Common myeloid progenitor, CD34-positive (primary cell): ENCODE data around the gene SNCAIP. TPM values are rescaled to one million over a fixed set of nuclear protein-coding genes. Genes with fewer than 3 reads are reported as not detected.

ENCODE experiments used
- CTCF ChIA-PET: fragments of 350-600 bp; sonication (Branson Sonifier 250); formaldehyde crosslinking; loops from one replicate; lab custom pipeline; 2021; ENCODE audit warnings: antibody characterized with exemption; lab: Charles Lee
- POLR2A ChIA-PET: fragments of 350-600 bp; sonication (Branson Sonifier 250); formaldehyde crosslinking; loops from one replicate; lab custom pipeline; 2021; ENCODE audit warnings: antibody characterized with exemption; lab: Charles Lee
- DNase-seq, 3 donors: peaks; one replicate each; pipeline versions ENCODE4 v3.0.0 to v3.0.0-alpha.2; 2013
- H3K27ac ChIP-seq, 2 experiments: 1 replicate in 1 of 2; 2 replicates in 1 of 2; pipeline ENCODE4 v1.7.0; 2013; ENCODE audit warnings: inconsistent platforms in 2 of 2, low read length in 2 of 2, mild to moderate bottlenecking in 2 of 2, low read depth in 1 of 2, moderate library complexity in 1 of 2; ENCODE audit not compliant: severe bottlenecking in 2 of 2, insufficient read depth in 1 of 2, poor library complexity in 1 of 2
- H3K27me3 ChIP-seq, 5 experiments: replicated peaks in 2 of 5; 1 replicate in 3 of 5; 2 replicates in 2 of 5; pipeline versions ENCODE4 v1.6.1 to v1.7.0; 2013; ENCODE audit warnings: low read length in 4 of 5, mild to moderate bottlenecking in 2 of 5, moderate library complexity in 2 of 5, inconsistent platforms in 1 of 5; ENCODE audit not compliant: insufficient read depth in 5 of 5, control insufficient read depth in 4 of 5
- H3K36me3 ChIP-seq, 4 experiments: 1 replicate in 2 of 4; 2 replicates in 2 of 4; pipeline versions ENCODE4 v1.6.1 to v1.7.0; 2013; ENCODE audit warnings: low read length in 3 of 4, control low read depth in 1 of 4, mild to moderate bottlenecking in 1 of 4; ENCODE audit not compliant: control insufficient read depth in 4 of 4, insufficient read depth in 4 of 4
- H3K4me1 ChIP-seq, 4 experiments: 1 replicate in 3 of 4; 2 replicates in 1 of 4; pipeline versions ENCODE4 v1.6.1 to v1.7.1; 2013; ENCODE audit warnings: low read length in 3 of 4, mild to moderate bottlenecking in 3 of 4, control low read depth in 1 of 4, inconsistent platforms in 1 of 4, moderate library complexity in 1 of 4; ENCODE audit not compliant: control insufficient read depth in 4 of 4, insufficient read depth in 4 of 4; ENCODE audit errors: control extremely low read depth in 1 of 4
- H3K4me3 ChIP-seq, 7 experiments: 1 replicate in 4 of 7; 2 replicates in 3 of 7; pipeline versions ENCODE4 v1.5.1 to v1.7.0; 2013; ENCODE audit warnings: mild to moderate bottlenecking in 7 of 7, low read length in 6 of 7, moderate library complexity in 6 of 7, inconsistent platforms in 2 of 7, low read depth in 2 of 7, control low read depth in 1 of 7; ENCODE audit not compliant: insufficient read depth in 4 of 7, control insufficient read depth in 1 of 7; ENCODE audit errors: extremely low read depth in 1 of 7
- H3K9me3 ChIP-seq, 5 experiments: 1 replicate in 4 of 5; 2 replicates in 1 of 5; pipeline versions ENCODE4 v1.6.1 to v1.7.1; 2013; ENCODE audit warnings: low read length in 4 of 5, mild to moderate bottlenecking in 2 of 5, inconsistent platforms in 1 of 5, low read depth in 1 of 5, moderate library complexity in 1 of 5; ENCODE audit not compliant: control insufficient read depth in 4 of 5, insufficient read depth in 2 of 5; ENCODE audit errors: control extremely low read depth in 1 of 5
- WGBS: methylation state at CpG from one replicate; pipeline ENCODE4 v1.1.5; 2013; ENCODE audit not compliant: insufficient coverage; 5-methylcytosine and 5-hydroxymethylcytosine counted together
- polyA plus RNA-seq: library from polyadenylated mRNA; unstranded; fragments of 120-200 nt; gene quantifications from one replicate; pipeline ENCODE4 v1.2.1, GENCODE V29; 2013

SNCAIP gene
- 0.26 TPM for polyA plus RNA-seq

- Histone ChIP-seq H3K27ac (no peak within 1 kb of the TSS), H3K36me3 (no peaks in the 10 kb centered on the region), H3K4me3 (peak within 1 kb of the TSS; percentile 12 to 84 (median 65)), H3K4me1 (peaks cover 7 to 20% (median 16%) of the 10 kb centered on the region in 4 experiments), H3K27me3 (peaks cover 8 to 72% (median 25%) of the 10 kb centered on the region in 5 experiments), H3K9me3 (peaks cover 0 to 1% (median 0%) of the 10 kb centered on the region in 5 experiments)
- DNase-seq = peak in 2 of 3 donors; percentile 37 to 57
- POLR2A ChIA-PET = no interaction called here
- 0% methylated on average over 69 of the region's 78 CpGs for WGBS
- CTCF ChIA-PET = interaction anchor here (1.0 kb wide), 1 partner anchor 104 kb away, joined by 3 read pairs; no protein-coding TSS in a partner anchor
These were observed at the start of gene SNCAIP for GRCh38 chr5:122311961-122312590. Gene SNCAIP (plus strand): TSS chr5:122312237. CDS start chr5:122391135, 78,898 bp downstream.

GRCh38 chr5:122263352-122264030, 48.5 kb upstream of the SNCAIP start:
- H3K27ac ChIP-seq = no peak overlapping the region
- H3K27me3 ChIP-seq = no peaks in the 10 kb centered on the region
- H3K36me3 ChIP-seq = no peaks in the 10 kb centered on the region
- H3K4me1 ChIP-seq = no peaks in the 10 kb centered on the region
- ChIA-PET CTCF (interaction anchor here (0.5 kb wide), 1 partner anchor 374 kb away, joined by 3 read pairs; no protein-coding TSS in a partner anchor), POLR2A (no interaction called here)
- H3K4me3 ChIP-seq = no peak overlapping the region
- no peak for DNase-seq
- peaks cover 0 to 2% (median 0%) of the 10 kb centered on the region in 5 experiments for H3K9me3 ChIP-seq

DNA sequence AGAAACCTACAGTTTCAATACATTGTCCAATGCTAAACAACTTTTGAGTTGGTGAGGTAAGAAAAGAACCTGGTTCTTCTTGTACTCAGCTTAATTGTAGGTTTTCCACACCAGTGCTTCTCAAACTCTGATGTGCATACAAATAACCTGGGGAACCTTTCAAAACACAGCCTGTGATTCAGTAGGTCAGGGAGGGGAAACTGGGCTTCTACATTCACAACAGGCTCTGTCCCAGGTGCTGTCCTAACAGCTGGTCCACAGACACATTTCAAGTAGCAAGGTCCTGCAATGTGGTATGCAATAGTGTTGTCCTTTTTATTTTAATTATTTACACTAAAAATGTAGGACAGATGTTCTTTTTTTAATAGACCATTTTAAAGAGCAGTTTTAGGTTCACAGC, 47.4 kb upstream of the SNCAIP start:
- H3K9me3 ChIP-seq = peaks cover 0 to 2% (median 0%) of the 10 kb centered on the region in 5 experiments
- no peaks in the 10 kb centered on the region for H3K27me3 ChIP-seq
- POLR2A ChIA-PET = no interaction called here
- H3K36me3 ChIP-seq = no peaks in the 10 kb centered on the region
- no peaks in the 10 kb centered on the region for H3K4me1 ChIP-seq
- DNase-seq = no peak
- CTCF ChIA-PET = no interaction called here
- H3K27ac ChIP-seq = no peak overlapping the region
- H3K4me3 ChIP-seq = no peak overlapping the region

GRCh38 chr5:122267185-122267584, 44.9 kb upstream of the SNCAIP start:
- no peak overlapping the region for H3K4me3 ChIP-seq
- H3K36me3 ChIP-seq = no peaks in the 10 kb centered on the region
- peaks cover 0 to 2% (median 0%) of the 10 kb centered on the region in 5 experiments for H3K9me3 ChIP-seq
- H3K4me1 ChIP-seq = no peaks in the 10 kb centered on the region
- no peak for DNase-seq
- ChIA-PET CTCF (no interaction called here), POLR2A (no interaction called here)
- 95% methylated on average over 5 of the region's 6 CpGs for WGBS
- no peaks in the 10 kb centered on the region for H3K27me3 ChIP-seq
- no peak overlapping the region for H3K27ac ChIP-seq

DNA sequence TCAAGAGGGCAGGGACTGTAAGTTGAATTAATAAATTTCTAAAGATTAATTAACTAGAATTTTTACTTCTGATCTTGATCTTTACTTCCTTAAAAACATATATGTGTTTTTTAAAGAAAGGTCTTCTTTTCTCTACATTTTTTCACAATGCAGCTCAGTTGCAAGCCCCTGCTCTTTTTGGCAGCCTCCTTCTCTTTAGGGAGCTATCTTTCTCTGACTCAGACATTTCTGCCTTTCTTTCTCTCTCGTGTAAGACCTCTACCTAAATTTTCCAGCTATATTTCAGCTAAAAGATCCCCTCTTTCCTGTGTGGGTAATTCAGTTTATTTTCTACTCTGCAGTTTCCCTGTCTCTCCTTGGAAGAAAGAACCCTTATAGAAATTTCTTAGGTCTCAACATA, 38.3 kb upstream of the SNCAIP start:
- ChIA-PET POLR2A (no interaction called here), CTCF (no interaction called here)
- Histone ChIP-seq H3K4me1 (no peaks in the 10 kb centered on the region), H3K9me3 (no peaks in the 10 kb centered on the region), H3K27ac (no peak overlapping the region), H3K36me3 (no peaks in the 10 kb centered on the region), H3K27me3 (no peaks in the 10 kb centered on the region), H3K4me3 (no peak overlapping the region)
- 83% methylated on average over 1 of the region's 1 CpG for WGBS
- no peak for DNase-seq

DNA sequence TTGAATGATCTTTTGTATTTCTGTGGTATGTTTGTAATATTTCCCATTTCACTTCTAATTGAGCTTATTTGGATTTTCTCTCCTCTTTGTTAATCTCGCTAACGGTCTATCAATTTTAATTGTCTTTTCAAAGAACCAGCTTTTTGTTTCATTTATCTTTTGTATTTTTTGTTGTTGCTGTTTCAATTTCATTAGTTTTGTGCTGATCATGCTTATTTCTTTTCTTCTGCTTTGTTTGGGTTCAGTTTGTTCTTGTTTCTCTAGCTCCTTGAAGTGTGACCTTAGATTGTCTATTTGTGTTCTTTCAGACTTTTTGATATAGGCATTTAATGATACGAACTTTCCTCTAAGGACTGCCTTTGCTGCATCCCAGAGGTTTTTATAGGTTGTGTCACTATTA, 28.4 kb upstream of the SNCAIP start:
- Histone ChIP-seq H3K27me3 (no peaks in the 10 kb centered on the region), H3K27ac (no peak overlapping the region), H3K36me3 (no peaks in the 10 kb centered on the region), H3K4me3 (no peak overlapping the region), H3K4me1 (no peaks in the 10 kb centered on the region), H3K9me3 (no peaks in the 10 kb centered on the region)
- ChIA-PET CTCF (interaction anchor here (0.9 kb wide), 1 partner anchor 19 kb away, joined by 4 read pairs; no protein-coding TSS in a partner anchor), POLR2A (no interaction called here)
- WGBS = no CpG with 5 or more reads among the region's 3 CpGs
- no peak for DNase-seq

- POLR2A ChIA-PET = no interaction called here
- Histone ChIP-seq H3K27ac (no peak overlapping the region), H3K4me3 (no peak overlapping the region), H3K27me3 (peaks cover 0 to 2% (median 0%) of the 10 kb centered on the region in 5 experiments), H3K9me3 (no peaks in the 10 kb centered on the region), H3K36me3 (no peaks in the 10 kb centered on the region), H3K4me1 (no peaks in the 10 kb centered on the region)
- WGBS = 97% methylated on average over 4 of the region's 4 CpGs
- CTCF ChIA-PET = no interaction called here
- no peak for DNase-seq
These were observed 25.5 kb upstream of the SNCAIP start for GRCh38 chr5:122286541-122286940.
